PC-3 (cell line): Measurements from ENCODE around the gene REPS2. TPM values are rescaled to one million over a fixed set of nuclear protein-coding genes. Genes with fewer than 3 reads are reported as not detected.

ENCODE experiments used
- ATAC-seq: fragments of 200-7000 bp; cut with Tn5 transposase; 2 replicates; pipeline ENCODE4 v1.9.1; 2020; ENCODE audit warnings: mild to moderate bottlenecking, moderate library complexity
- BruUV-seq: library from RNA; stranded (reverse); fragments of 400-500 nt; replicated peaks from 2 replicates; lab custom pipeline; 2021; lab: Mats Ljungman, UMichigan
- CTCF ChIA-PET: fragments of 300-600 bp; sonication (Branson Sonifier 250); formaldehyde crosslinking; loops from one replicate; lab custom pipeline; 2022; ENCODE audit warnings: antibody characterized with exemption; lab: Charles Lee
- POLR2A ChIA-PET: fragments of 300-600 bp; sonication (Branson Sonifier 250); formaldehyde crosslinking; loops from one replicate; lab custom pipeline; 2022; ENCODE audit warnings: antibody characterized with exemption; ENCODE audit not compliant: unreplicated experiment; lab: Charles Lee
- DNase-seq: peaks from one replicate; pipeline ENCODE4 v3.0.0-alpha.2; 2015
- H2AFZ ChIP-seq: fragments of 300-600 bp; sonication (generic); 2 replicates; pipeline ENCODE4 v1.6.0; 2016; ENCODE audit warnings: antibody characterized with exemption, low read length
- H3F3A ChIP-seq: fragments of 300-600 bp; sonication (generic); one replicate; pipeline ENCODE4 v1.6.0; 2017; ENCODE audit warnings: antibody characterized with exemption, low read length, control low read depth, mild to moderate bottlenecking; ENCODE audit not compliant: unreplicated experiment
- H3K27ac ChIP-seq: fragments of 300-600 bp; sonication (generic); 2 replicates; pipeline ENCODE4 v1.5.1; 2016; ENCODE audit warnings: mild to moderate bottlenecking, low read length
- H3K27me3 ChIP-seq: fragments of 300-600 bp; sonication (generic); 2 replicates; pipeline ENCODE4 v1.6.1; 2016; ENCODE audit warnings: low read length, mixed read lengths
- H3K36me3 ChIP-seq: fragments of 300-600 bp; sonication (generic); 2 replicates; pipeline ENCODE4 v1.6.1; 2016; ENCODE audit warnings: low read depth, mixed run types, low read length, mixed read lengths
- H3K4me1 ChIP-seq: fragments of 300-600 bp; sonication (generic); 2 replicates; pipeline ENCODE4 v1.5.1; 2016; ENCODE audit warnings: low read length; ENCODE audit not compliant: insufficient read depth
- H3K4me2 ChIP-seq: fragments of 300-600 bp; sonication (generic); 2 replicates; pipeline ENCODE4 v1.6.0; 2016; ENCODE audit warnings: low read length
- H3K4me3 ChIP-seq: fragments of 300-600 bp; sonication (generic); 2 replicates; pipeline ENCODE4 v1.5.1; 2016; ENCODE audit warnings: mild to moderate bottlenecking, low read length, mixed read lengths
- H3K79me2 ChIP-seq: fragments of 300-600 bp; sonication (generic); 2 replicates; pipeline ENCODE4 v1.6.1; 2017; ENCODE audit warnings: low read length, mixed read lengths
- H3K9ac ChIP-seq: fragments of 300-600 bp; sonication (generic); 2 replicates; pipeline ENCODE4 v1.6.0; 2016; ENCODE audit warnings: mild to moderate bottlenecking, low read length
- H3K9me2 ChIP-seq: fragments of 300-600 bp; sonication (generic); replicated peaks from 2 replicates; pipeline ENCODE4 v1.6.1; 2016; ENCODE audit warnings: mixed run types, low read length, mixed read lengths
- H3K9me3 ChIP-seq: fragments of 300-600 bp; sonication (generic); 2 replicates; pipeline ENCODE4 v1.6.1; 2016; ENCODE audit warnings: low read length, mixed read lengths
- H4K20me1 ChIP-seq: fragments of 300-600 bp; sonication (generic); 2 replicates; pipeline ENCODE4 v1.6.1; 2016; ENCODE audit warnings: low read length, mixed read lengths
- CTCF ChIP-seq: fragments of 300-600 bp; sonication (generic); conservative IDR thresholded peaks from 2 replicates; pipeline ENCODE4 v1.5.1; 2017; ENCODE audit warnings: antibody characterized with exemption, low read depth, mild to moderate bottlenecking, low read length
- EZH2 ChIP-seq: fragments of 300-600 bp; sonication (generic); IDR thresholded peaks from one replicate; pipeline ENCODE4 v1.6.1; 2017; ENCODE audit warnings: antibody characterized with exemption, mild to moderate bottlenecking, low read length; ENCODE audit not compliant: unreplicated experiment
- EZH2phosphoT487 ChIP-seq: fragments of 300-600 bp; sonication (generic); IDR thresholded peaks from 2 replicates; pipeline ENCODE4 v1.6.1; 2018; ENCODE audit warnings: mild to moderate bottlenecking, antibody characterized with exemption, low read length, borderline replicate concordance
- intact Hi-C: fragments of 100-400 bp; cut with micrococcal nuclease; formaldehyde crosslinking; loops from 2 replicates; pipeline ENCODE4 v1.9.0; 2023
- total RNA-seq: library from RNA; depleted of rRNA; stranded (reverse); fragments of >200 nt; gene quantifications from 2 replicates; pipeline ENCODE4 v1.2.3, GENCODE V29; 2014

Gene REPS2
- total RNA-seq, 1 experiment from 2014 or later = 6.3 TPM

- H3K79me2 ChIP-seq = no peaks in the 10 kb centered on the region
- POLR2A ChIA-PET = no interaction called here
- H3K4me3 ChIP-seq = no peak overlapping the region
- H3K9me3 ChIP-seq = no peaks in the 10 kb centered on the region
- ATAC-seq = no peak
- no TSS peak for BruUV-seq
- H3K36me3 ChIP-seq = no peaks in the 10 kb centered on the region
- H3F3A ChIP-seq = no peaks in the 10 kb centered on the region
- H3K4me2 ChIP-seq = no peak overlapping the region
- TF ChIP-seq EZH2 (no peak), CTCF (no peak), EZH2phosphoT487 (no peak)
- DNase-seq = no peak
- H3K9me2 ChIP-seq = no peaks in the 10 kb centered on the region
- H3K4me1 ChIP-seq = no peaks in the 10 kb centered on the region
- H2AFZ ChIP-seq = no peak overlapping the region
- CTCF ChIA-PET = no interaction called here
- intact Hi-C loops = no loop called here
- H3K27me3 ChIP-seq = no peaks in the 10 kb centered on the region
- H3K9ac ChIP-seq = no peak overlapping the region
- no peak overlapping the region for H3K27ac ChIP-seq
- no peaks in the 10 kb centered on the region for H4K20me1 ChIP-seq
Observed at GRCh38 chrX:16916561-16916960, 29.9 kb upstream of the REPS2 start.

- Histone ChIP-seq H3K4me3 (no peak overlapping the region), H3K27ac (no peak overlapping the region), H4K20me1 (no peaks in the 10 kb centered on the region), H3K9me2 (no peaks in the 10 kb centered on the region), H3K9ac (no peak overlapping the region), H3K36me3 (no peaks in the 10 kb centered on the region), H3K9me3 (no peaks in the 10 kb centered on the region), H3K79me2 (no peaks in the 10 kb centered on the region), H3K4me1 (no peaks in the 10 kb centered on the region), H2AFZ (no peak overlapping the region), H3F3A (no peaks in the 10 kb centered on the region), H3K27me3 (no peaks in the 10 kb centered on the region), H3K4me2 (no peak overlapping the region)
- ChIA-PET POLR2A (no interaction called here), CTCF (interaction anchor here (0.7 kb wide), 1 partner anchor 34 kb away, joined by 3 read pairs; no protein-coding TSS in a partner anchor)
- DNase-seq (no peak), ATAC-seq (no peak)
- no TSS peak for BruUV-seq
- TF ChIP-seq CTCF = no peak
- no peak for TF ChIP-seq EZH2phosphoT487
- TF ChIP-seq EZH2 = no peak
- intact Hi-C loops = no loop called here
Observed at GRCh38 chrX:16917120-16917519, 29.3 kb upstream of the REPS2 start.

- ChIA-PET POLR2A (no interaction called here), CTCF (no interaction called here)
- Histone ChIP-seq H3K36me3 (no peaks in the 10 kb centered on the region), H3K4me1 (no peaks in the 10 kb centered on the region), H3K79me2 (no peaks in the 10 kb centered on the region), H3K9me2 (no peaks in the 10 kb centered on the region), H3K9me3 (no peaks in the 10 kb centered on the region), H3K27ac (no peak overlapping the region), H3K4me3 (no peak overlapping the region), H4K20me1 (no peaks in the 10 kb centered on the region), H3K27me3 (no peaks in the 10 kb centered on the region), H3K9ac (no peak overlapping the region), H2AFZ (no peak overlapping the region), H3F3A (no peaks in the 10 kb centered on the region), H3K4me2 (no peak overlapping the region)
- ATAC-seq (no peak), DNase-seq (no peak)
- intact Hi-C loops = no loop called here
- BruUV-seq = no TSS peak
- TF ChIP-seq CTCF = no peak
- TF ChIP-seq EZH2 = no peak
Observed at GRCh38 chrX:16918979-16919378, 27.5 kb upstream of the REPS2 start.
